SK-N-SH treated with all-trans-retinoic acid at 6 μM for 48 hours (cell line): ENCODE data around the gene TAS2R42.

Experiments used
- ATAC-seq: fragments of 200-7000 bp; cut with Tn5 transposase; 3 replicates; pipeline ENCODE4 v1.9.1; 2020; ENCODE audit warnings: mild to moderate bottlenecking, moderate library complexity
- ESRRG ChIP-seq: fragments of 250-450 bp; sonication (Bioruptor Pico); IDR thresholded peaks from 2 replicates; pipeline ENCODE4 v1.6.1; 2021; ENCODE audit warnings: mild to moderate bottlenecking
- GLIS3 ChIP-seq: fragments of 250-450 bp; sonication (Bioruptor Pico); IDR thresholded peaks from 2 replicates; pipeline ENCODE4 v1.5.0; 2020; ENCODE audit warnings: mild to moderate bottlenecking, moderate library complexity
- ISL1 ChIP-seq: fragments of 250-450 bp; sonication (Bioruptor Pico); IDR thresholded peaks from 2 replicates; pipeline ENCODE4 v2.1.2; 2022; ENCODE audit warnings: mild to moderate bottlenecking, moderate library complexity
- OSR1 ChIP-seq: fragments of 250-450 bp; sonication (Bioruptor Pico); IDR thresholded peaks from 2 replicates; pipeline ENCODE4 v1.8.0; 2022; ENCODE audit warnings: moderate library complexity, mild to moderate bottlenecking, inconsistent platforms
- PPARA ChIP-seq: fragments of 250-450 bp; sonication (Bioruptor Pico); IDR thresholded peaks from 2 replicates; pipeline ENCODE4 v1.5.0; 2020; ENCODE audit warnings: mild to moderate bottlenecking, borderline replicate concordance
- RARB ChIP-seq: fragments of 250-450 bp; sonication (Bioruptor Pico); IDR thresholded peaks from 2 replicates; pipeline ENCODE4 v1.8.0; 2021; ENCODE audit warnings: mild to moderate bottlenecking, moderate library complexity
- SNAI2 ChIP-seq: fragments of 250-450 bp; sonication (Bioruptor Pico); IDR thresholded peaks from 2 replicates; pipeline ENCODE4 v1.5.0; 2020; ENCODE audit warnings: mild to moderate bottlenecking, moderate library complexity
- TCF4 ChIP-seq: fragments of 250-450 bp; sonication (Bioruptor Pico); IDR thresholded peaks from 2 replicates; pipeline ENCODE4 v1.8.0; 2021; ENCODE audit warnings: mild to moderate bottlenecking, moderate library complexity, borderline replicate concordance
- TOX ChIP-seq: fragments of 250-450 bp; sonication (Bioruptor Pico); IDR thresholded peaks from 2 replicates; pipeline ENCODE4 v1.8.0; 2021; ENCODE audit warnings: mild to moderate bottlenecking, moderate library complexity, borderline replicate concordance
- ZC3H10 ChIP-seq: fragments of 250-450 bp; sonication (Bioruptor Pico); IDR thresholded peaks from 2 replicates; pipeline ENCODE4 v1.5.1; 2021; ENCODE audit warnings: mild to moderate bottlenecking, moderate library complexity
- ZFP3 ChIP-seq: fragments of 250-450 bp; sonication (Bioruptor Pico); IDR thresholded peaks from 2 replicates; pipeline ENCODE4 v1.5.0; 2020; ENCODE audit warnings: mild to moderate bottlenecking, moderate library complexity
- ZFP30 ChIP-seq: fragments of 450-650 bp; formaldehyde crosslinking; IDR thresholded peaks from 2 replicates; pipeline ENCODE4 v1.5.0; 2022; ENCODE audit warnings: mild to moderate bottlenecking, moderate library complexity
- ZNF70 ChIP-seq: fragments of 450-650 bp; formaldehyde crosslinking; IDR thresholded peaks from 2 replicates; pipeline ENCODE4 v1.5.0; 2020; ENCODE audit warnings: mild to moderate bottlenecking, moderate library complexity
- ZNF8 ChIP-seq: fragments of 450-650 bp; formaldehyde crosslinking; IDR thresholded peaks from 2 replicates; pipeline ENCODE4 v1.5.0; 2020; ENCODE audit warnings: mild to moderate bottlenecking, moderate library complexity
- TF ChIP-seq, protein P1 (sequence below): fragments of 250-450 bp; sonication (Bioruptor Pico); IDR thresholded peaks from 2 replicates; pipeline ENCODE4 v1.5.0; 2020; ENCODE audit warnings: mild to moderate bottlenecking, moderate library complexity
- TF ChIP-seq, protein P2 (sequence below): fragments of 250-450 bp; sonication (Bioruptor Pico); IDR thresholded peaks from 2 replicates; pipeline ENCODE4 v1.8.0; 2021; ENCODE audit warnings: low read depth, mild to moderate bottlenecking, moderate library complexity, borderline replicate concordance
- TF ChIP-seq, protein P3 (sequence below): fragments of 250-450 bp; sonication (Bioruptor Pico); IDR thresholded peaks from 2 replicates; pipeline ENCODE4 v1.5.1; 2020; ENCODE audit warnings: low read depth, mild to moderate bottlenecking, moderate library complexity
- TF ChIP-seq, protein P4 (sequence below): fragments of 250-450 bp; sonication (Bioruptor Pico); IDR thresholded peaks from 2 replicates; pipeline ENCODE4 v1.8.0; 2020; ENCODE audit warnings: mild to moderate bottlenecking, moderate library complexity, borderline replicate concordance

The TAS2R42 gene

DNA sequence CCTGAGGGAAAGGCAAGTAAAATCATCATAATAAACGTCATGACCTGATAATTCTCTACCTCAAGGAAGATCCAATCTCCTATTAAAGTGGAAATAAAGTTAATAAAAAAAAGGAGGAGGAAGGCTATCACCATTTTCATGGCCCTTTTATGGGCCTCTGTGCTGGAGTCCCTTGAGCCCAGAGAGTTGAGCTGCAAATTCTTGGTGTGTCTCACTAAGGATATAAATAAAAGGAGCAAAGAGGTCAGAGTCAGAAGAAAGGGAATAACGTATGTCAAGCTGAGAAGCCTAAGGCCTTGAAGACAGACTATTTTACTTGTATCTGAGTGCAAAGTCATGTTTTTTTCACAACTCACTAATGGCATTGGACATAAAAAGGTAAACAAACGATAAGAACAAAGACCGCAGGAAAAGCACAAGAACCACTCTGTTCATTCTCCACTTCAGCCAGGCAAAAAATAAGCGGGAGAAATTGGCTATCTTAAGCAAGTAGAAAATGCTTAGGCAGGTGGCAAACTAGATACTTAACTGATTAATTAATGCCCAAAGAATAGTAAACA, 27.8 kb downstream of the TAS2R42 start (continued):
- TF ChIP-seq, protein P1, sequence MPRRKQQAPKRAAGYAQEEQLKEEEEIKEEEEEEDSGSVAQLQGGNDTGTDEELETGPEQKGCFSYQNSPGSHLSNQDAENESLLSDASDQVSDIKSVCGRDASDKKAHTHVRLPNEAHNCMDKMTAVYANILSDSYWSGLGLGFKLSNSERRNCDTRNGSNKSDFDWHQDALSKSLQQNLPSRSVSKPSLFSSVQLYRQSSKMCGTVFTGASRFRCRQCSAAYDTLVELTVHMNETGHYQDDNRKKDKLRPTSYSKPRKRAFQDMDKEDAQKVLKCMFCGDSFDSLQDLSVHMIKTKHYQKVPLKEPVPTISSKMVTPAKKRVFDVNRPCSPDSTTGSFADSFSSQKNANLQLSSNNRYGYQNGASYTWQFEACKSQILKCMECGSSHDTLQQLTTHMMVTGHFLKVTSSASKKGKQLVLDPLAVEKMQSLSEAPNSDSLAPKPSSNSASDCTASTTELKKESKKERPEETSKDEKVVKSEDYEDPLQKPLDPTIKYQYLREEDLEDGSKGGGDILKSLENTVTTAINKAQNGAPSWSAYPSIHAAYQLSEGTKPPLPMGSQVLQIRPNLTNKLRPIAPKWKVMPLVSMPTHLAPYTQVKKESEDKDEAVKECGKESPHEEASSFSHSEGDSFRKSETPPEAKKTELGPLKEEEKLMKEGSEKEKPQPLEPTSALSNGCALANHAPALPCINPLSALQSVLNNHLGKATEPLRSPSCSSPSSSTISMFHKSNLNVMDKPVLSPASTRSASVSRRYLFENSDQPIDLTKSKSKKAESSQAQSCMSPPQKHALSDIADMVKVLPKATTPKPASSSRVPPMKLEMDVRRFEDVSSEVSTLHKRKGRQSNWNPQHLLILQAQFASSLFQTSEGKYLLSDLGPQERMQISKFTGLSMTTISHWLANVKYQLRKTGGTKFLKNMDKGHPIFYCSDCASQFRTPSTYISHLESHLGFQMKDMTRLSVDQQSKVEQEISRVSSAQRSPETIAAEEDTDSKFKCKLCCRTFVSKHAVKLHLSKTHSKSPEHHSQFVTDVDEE (CRISPR knock-in tag): no peak

DNA sequence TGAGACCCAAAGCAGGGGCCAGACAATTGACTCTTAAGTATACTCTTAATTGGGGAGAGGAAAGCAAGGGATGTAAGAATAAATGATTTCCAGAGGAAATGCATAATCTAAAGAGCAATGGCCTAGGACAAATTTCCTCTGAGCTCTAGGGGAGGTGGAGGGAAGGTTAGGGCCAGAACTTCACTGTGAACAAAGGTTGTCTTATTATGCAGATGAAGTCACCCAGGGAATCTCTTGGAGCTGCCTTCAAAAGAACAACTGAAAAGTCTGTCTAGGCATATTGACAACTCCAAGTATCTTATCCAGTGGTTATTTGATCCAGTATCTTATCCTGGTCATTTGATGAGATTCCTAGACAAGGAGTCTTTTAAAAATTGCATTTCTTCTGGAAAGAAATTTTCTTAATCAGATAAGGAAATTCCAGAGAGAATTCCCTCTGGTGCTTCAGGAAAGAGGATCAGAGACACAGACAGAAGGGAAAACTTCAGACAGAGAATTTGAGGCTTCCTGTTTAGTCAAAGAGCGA, 32.3 kb downstream of the TAS2R42 start:
- ATAC-seq: no peak
- no peak for TF ChIP-seq SNAI2 (CRISPR knock-in tag)
- no peak for TF ChIP-seq ZC3H10 (CRISPR knock-in tag)
- no peak for TF ChIP-seq GLIS3
- TF ChIP-seq, protein P2, sequence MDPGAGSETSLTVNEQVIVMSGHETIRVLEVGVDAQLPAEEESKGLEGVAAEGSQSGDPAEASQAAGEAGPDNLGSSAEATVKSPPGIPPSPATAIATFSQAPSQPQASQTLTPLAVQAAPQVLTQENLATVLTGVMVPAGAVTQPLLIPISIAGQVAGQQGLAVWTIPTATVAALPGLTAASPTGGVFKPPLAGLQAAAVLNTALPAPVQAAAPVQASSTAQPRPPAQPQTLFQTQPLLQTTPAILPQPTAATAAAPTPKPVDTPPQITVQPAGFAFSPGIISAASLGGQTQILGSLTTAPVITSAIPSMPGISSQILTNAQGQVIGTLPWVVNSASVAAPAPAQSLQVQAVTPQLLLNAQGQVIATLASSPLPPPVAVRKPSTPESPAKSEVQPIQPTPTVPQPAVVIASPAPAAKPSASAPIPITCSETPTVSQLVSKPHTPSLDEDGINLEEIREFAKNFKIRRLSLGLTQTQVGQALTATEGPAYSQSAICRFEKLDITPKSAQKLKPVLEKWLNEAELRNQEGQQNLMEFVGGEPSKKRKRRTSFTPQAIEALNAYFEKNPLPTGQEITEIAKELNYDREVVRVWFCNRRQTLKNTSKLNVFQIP: no peak
- TF ChIP-seq, protein P3, sequence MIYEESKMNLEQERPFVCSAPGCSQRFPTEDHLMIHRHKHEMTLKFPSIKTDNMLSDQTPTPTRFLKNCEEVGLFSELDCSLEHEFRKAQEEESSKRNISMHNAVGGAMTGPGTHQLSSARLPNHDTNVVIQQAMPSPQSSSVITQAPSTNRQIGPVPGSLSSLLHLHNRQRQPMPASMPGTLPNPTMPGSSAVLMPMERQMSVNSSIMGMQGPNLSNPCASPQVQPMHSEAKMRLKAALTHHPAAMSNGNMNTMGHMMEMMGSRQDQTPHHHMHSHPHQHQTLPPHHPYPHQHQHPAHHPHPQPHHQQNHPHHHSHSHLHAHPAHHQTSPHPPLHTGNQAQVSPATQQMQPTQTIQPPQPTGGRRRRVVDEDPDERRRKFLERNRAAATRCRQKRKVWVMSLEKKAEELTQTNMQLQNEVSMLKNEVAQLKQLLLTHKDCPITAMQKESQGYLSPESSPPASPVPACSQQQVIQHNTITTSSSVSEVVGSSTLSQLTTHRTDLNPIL: no peak
- no peak for TF ChIP-seq ZFP3 (CRISPR knock-in tag)
- TF ChIP-seq ZNF70 (CRISPR knock-in tag): no peak
- TF ChIP-seq ZFP30 (CRISPR knock-in tag): no peak
- no peak for TF ChIP-seq TOX (CRISPR knock-in tag)
- TF ChIP-seq ZNF8 (CRISPR knock-in tag): no peak
- TF ChIP-seq, all 23 proteins: peak for 0

DNA sequence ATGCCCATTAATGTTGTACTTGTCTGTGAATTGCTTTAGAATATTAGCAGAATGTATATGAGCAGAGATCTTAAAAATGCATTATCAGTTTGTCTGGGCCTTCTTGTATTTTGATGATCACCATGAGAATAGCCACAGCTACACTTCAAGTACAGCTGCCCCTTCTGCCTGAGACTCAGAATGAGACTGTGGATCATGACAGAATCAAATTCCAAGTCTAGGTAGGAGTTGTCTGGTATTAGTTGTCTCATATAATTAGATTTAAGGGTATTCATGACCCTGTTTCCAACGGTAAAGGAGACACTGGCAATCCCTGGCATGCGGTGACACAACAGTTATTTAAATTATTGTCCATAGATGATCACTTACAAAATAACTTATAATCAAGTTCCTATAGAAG, 34.0 kb downstream of the TAS2R42 start:
- no peak for ATAC-seq
- no peak for TF ChIP-seq RARB
- TF ChIP-seq ISL1 (CRISPR knock-in tag): no peak
- no peak for TF ChIP-seq PPARA
- TF ChIP-seq TCF4 (CRISPR knock-in tag): no peak

DNA sequence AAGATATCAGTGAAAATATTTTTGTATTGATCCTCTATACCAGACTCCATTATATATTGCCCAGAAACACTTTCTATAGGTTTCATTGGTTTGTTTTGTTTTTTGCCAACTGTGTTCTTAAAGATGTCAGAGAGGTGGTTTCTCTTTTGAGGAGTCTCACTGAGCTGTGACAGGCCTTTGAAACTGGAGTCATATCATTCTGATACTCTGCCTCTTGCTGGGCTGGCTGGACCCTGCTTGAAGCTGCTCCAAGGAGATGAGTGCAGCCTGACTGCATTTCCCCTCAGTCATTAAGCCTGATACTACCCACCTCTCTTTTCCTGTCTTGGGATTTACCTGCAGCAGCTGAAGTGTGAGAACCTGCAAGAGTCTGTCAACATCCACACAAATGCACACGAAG, 35.9 kb downstream of the TAS2R42 start:
- TF ChIP-seq, protein P4, sequence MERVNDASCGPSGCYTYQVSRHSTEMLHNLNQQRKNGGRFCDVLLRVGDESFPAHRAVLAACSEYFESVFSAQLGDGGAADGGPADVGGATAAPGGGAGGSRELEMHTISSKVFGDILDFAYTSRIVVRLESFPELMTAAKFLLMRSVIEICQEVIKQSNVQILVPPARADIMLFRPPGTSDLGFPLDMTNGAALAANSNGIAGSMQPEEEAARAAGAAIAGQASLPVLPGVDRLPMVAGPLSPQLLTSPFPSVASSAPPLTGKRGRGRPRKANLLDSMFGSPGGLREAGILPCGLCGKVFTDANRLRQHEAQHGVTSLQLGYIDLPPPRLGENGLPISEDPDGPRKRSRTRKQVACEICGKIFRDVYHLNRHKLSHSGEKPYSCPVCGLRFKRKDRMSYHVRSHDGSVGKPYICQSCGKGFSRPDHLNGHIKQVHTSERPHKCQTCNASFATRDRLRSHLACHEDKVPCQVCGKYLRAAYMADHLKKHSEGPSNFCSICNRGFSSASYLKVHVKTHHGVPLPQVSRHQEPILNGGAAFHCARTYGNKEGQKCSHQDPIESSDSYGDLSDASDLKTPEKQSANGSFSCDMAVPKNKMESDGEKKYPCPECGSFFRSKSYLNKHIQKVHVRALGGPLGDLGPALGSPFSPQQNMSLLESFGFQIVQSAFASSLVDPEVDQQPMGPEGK (CRISPR knock-in tag): no peak
- TF ChIP-seq ZFP30 (CRISPR knock-in tag): no peak
- TF ChIP-seq, protein P3: no peak
- TF ChIP-seq ESRRG (CRISPR knock-in tag): no peak
- TF ChIP-seq OSR1 (CRISPR knock-in tag): no peak
- TF ChIP-seq TOX (CRISPR knock-in tag): no peak
- TF ChIP-seq, protein P1 (CRISPR knock-in tag): no peak
- no peak for TF ChIP-seq RARB
- TF ChIP-seq, all 23 proteins: peak for 0
- no peak for ATAC-seq
